ENCODE measurements around the gene POLQ.

- TF ChIP-seq, protein P1, sequence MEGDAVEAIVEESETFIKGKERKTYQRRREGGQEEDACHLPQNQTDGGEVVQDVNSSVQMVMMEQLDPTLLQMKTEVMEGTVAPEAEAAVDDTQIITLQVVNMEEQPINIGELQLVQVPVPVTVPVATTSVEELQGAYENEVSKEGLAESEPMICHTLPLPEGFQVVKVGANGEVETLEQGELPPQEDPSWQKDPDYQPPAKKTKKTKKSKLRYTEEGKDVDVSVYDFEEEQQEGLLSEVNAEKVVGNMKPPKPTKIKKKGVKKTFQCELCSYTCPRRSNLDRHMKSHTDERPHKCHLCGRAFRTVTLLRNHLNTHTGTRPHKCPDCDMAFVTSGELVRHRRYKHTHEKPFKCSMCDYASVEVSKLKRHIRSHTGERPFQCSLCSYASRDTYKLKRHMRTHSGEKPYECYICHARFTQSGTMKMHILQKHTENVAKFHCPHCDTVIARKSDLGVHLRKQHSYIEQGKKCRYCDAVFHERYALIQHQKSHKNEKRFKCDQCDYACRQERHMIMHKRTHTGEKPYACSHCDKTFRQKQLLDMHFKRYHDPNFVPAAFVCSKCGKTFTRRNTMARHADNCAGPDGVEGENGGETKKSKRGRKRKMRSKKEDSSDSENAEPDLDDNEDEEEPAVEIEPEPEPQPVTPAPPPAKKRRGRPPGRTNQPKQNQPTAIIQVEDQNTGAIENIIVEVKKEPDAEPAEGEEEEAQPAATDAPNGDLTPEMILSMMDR (IDR thresholded peaks at IDR 0.05) = no peak
- no peak for TF ChIP-seq POLR2AphosphoS5 (IDR thresholded peaks at IDR 0.05)
These were observed 109.1 kb downstream of the POLQ start for GRCh38 chr3:121436641-121437040.
